ENCODE results near the gene SEPHS1. TPM values are rescaled to one million over a fixed set of nuclear protein-coding genes. Genes with fewer than 3 reads are reported as not detected.

Gene SEPHS1
- total RNA-seq, 1 experiment from 2014 or later = 509 TPM

- TF ChIP-seq, protein P1, sequence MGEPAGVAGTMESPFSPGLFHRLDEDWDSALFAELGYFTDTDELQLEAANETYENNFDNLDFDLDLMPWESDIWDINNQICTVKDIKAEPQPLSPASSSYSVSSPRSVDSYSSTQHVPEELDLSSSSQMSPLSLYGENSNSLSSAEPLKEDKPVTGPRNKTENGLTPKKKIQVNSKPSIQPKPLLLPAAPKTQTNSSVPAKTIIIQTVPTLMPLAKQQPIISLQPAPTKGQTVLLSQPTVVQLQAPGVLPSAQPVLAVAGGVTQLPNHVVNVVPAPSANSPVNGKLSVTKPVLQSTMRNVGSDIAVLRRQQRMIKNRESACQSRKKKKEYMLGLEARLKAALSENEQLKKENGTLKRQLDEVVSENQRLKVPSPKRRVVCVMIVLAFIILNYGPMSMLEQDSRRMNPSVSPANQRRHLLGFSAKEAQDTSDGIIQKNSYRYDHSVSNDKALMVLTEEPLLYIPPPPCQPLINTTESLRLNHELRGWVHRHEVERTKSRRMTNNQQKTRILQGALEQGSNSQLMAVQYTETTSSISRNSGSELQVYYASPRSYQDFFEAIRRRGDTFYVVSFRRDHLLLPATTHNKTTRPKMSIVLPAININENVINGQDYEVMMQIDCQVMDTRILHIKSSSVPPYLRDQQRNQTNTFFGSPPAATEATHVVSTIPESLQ (CRISPR knock-in tag; IDR thresholded peaks at IDR 0.05) = no peak
- TF ChIP-seq JAZF1 (CRISPR knock-in tag; IDR thresholded peaks at IDR 0.05) (no peak), ATF1 (CRISPR knock-in tag; IDR thresholded peaks at IDR 0.05) (no peak), SOX15 (CRISPR knock-in tag; IDR thresholded peaks at IDR 0.05) (no peak)
Measured at GRCh38 chr10:13321576-13321975, 26.5 kb downstream of the SEPHS1 start (continued).

DNA sequence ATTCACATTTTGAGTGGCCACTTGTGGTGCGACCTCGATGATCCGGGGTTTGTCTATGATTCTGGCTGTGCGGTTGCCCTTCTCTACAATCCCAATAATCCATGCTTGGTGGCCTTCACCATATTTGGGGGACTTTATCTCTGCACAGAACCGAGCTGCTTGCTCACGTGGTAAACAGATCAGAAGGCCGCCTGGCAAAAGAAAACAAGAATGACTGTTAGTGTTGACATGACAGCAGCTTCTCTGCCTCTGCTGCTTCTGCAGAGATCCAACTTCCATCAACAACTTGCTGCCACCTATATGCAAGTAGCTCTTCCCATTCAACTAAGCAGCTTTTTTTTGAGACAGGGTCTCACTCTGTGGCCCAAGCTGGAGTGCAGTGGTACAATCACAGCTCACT, 28.9 kb downstream of the SEPHS1 start:
- Mint-ChIP-seq H3K36me3 (peaks cover 53% of the 10 kb centered on the region), H3K27me3 (ENCODE audit: low read depth) (no peaks in the 10 kb centered on the region), H3K9me3 (no peaks in the 10 kb centered on the region), H3K4me1 (peaks cover 20% of the 10 kb centered on the region), H3K27ac (peak overlapping the region; percentile 94), H3K4me3 (no peak overlapping the region)
- no peak for ATAC-seq
- POLR2A ChIA-PET = interaction anchor here (0.6 kb wide), 1 partner anchor 29 kb away, joined by 7 read pairs; no protein-coding TSS in a partner anchor
- CTCF ChIA-PET = interaction anchor here (1.3 to 2.3 kb wide), 2 partner anchors 17 to 24 kb away, joined by 3 to 6 read pairs; no protein-coding TSS in a partner anchor
- DNase-seq (ENCODE audit: low spot score) = no peak
- TF ChIP-seq ZNF423 (CRISPR knock-in tag; IDR thresholded peaks at IDR 0.05) = no peak
- no peak for TF ChIP-seq TCF7 (CRISPR knock-in tag; IDR thresholded peaks at IDR 0.05; ENCODE audit: low read depth)
- no peak for TF ChIP-seq ZNF263 (CRISPR knock-in tag; IDR thresholded peaks at IDR 0.05; ENCODE audit: low read depth)
- no peak for TF ChIP-seq ZNF512 (CRISPR knock-in tag; IDR thresholded peaks at IDR 0.05; ENCODE audit: borderline replicate concordance)
- TF ChIP-seq ZNF138 (CRISPR knock-in tag; conservative IDR thresholded peaks at IDR 0.05) = no peak
- TF ChIP-seq E2F4 (CRISPR knock-in tag; IDR thresholded peaks at IDR 0.05; ENCODE audit: borderline replicate concordance, low read depth) = no peak
- TF ChIP-seq ELF4 (CRISPR knock-in tag; IDR thresholded peaks at IDR 0.05; ENCODE audit: low read depth) = no peak
- no peak for TF ChIP-seq ATF1 (CRISPR knock-in tag; IDR thresholded peaks at IDR 0.05)
- TF ChIP-seq, protein P2, sequence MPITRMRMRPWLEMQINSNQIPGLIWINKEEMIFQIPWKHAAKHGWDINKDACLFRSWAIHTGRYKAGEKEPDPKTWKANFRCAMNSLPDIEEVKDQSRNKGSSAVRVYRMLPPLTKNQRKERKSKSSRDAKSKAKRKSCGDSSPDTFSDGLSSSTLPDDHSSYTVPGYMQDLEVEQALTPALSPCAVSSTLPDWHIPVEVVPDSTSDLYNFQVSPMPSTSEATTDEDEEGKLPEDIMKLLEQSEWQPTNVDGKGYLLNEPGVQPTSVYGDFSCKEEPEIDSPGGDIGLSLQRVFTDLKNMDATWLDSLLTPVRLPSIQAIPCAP (CRISPR knock-in tag; IDR thresholded peaks at IDR 0.05) = no peak
- no peak for TF ChIP-seq ESRRA (CRISPR knock-in tag; IDR thresholded peaks at IDR 0.05; ENCODE audit: borderline replicate concordance)
- TF ChIP-seq NFATC4 (CRISPR knock-in tag; IDR thresholded peaks at IDR 0.05) = no peak

GRCh38 chr10:13317474-13317873, 30.6 kb downstream of the SEPHS1 start:
- POLR2A ChIA-PET = interaction anchor here (0.6 to 2.9 kb wide), 4 partner anchors 12 to 387 kb away, joined by 3 to 12 read pairs (median 4); no protein-coding TSS in a partner anchor
- Mint-ChIP-seq H3K27me3 (ENCODE audit: low read depth) (no peaks in the 10 kb centered on the region), H3K27ac (peak overlapping the region; percentile 85), H3K9me3 (no peaks in the 10 kb centered on the region), H3K4me1 (peaks cover 20% of the 10 kb centered on the region), H3K4me3 (no peak overlapping the region), H3K36me3 (peaks cover 36% of the 10 kb centered on the region)
- DNase-seq (ENCODE audit: low spot score) (no peak), ATAC-seq (peak; percentile 14; the same call in 1 of the 2 replicates)
- CTCF ChIA-PET = interaction anchor here (0.7 to 3.2 kb wide), 5 partner anchors 15 to 1121 kb away, joined by 3 to 12 read pairs (median 5); no protein-coding TSS in a partner anchor
- TF ChIP-seq ZBTB43 (CRISPR knock-in tag; IDR thresholded peaks at IDR 0.05) (no peak), NFATC4 (CRISPR knock-in tag; IDR thresholded peaks at IDR 0.05) (no peak), ZBTB21 (CRISPR knock-in tag; IDR thresholded peaks at IDR 0.05; ENCODE audit: borderline replicate concordance) (no peak), FOXK1 (CRISPR knock-in tag; IDR thresholded peaks at IDR 0.05) (no peak), AR (CRISPR knock-in tag; IDR thresholded peaks at IDR 0.05) (peak; percentile 71), ZNF671 (CRISPR knock-in tag; IDR thresholded peaks at IDR 0.05) (peak; percentile 4; the same call in 1 of the 2 replicates), STAT6 (CRISPR knock-in tag; conservative IDR thresholded peaks at IDR 0.05; ENCODE audit: low read depth) (no peak)
